ENCODE data around the gene C1orf232.

Gene C1orf232

DNA sequence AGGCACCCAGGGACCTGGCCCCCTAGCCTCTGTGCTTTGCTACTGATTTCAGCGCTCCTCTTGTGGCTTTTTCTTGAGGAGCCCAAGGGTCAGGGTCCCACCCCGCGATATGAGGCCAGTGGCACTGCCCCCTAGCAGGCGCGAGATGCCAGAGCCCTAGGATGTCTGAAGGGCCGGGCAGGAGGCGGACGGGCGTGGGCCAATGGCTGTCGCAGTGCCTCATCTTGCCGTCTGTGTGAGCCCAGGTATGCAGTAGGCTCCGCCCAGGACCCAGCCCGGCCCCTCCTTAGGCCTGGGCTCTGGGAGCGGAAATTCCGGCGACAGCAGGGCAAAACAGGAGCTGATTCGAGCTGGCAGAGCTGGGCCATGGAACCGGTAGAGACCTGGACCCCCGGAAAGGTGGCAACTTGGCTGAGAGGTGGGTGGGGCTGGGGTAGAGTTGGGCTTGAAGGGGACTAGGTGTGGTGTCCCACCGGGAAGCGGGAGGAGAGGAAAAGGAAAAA lies 8.5 kb upstream of the C1orf232 start, which contains the start of gene CNKSR1:
Gene CNKSR1, plus strand, starts transcription at position 310 of the 503 bp plus-strand sequence. Its CDS starts 57 bp downstream, at position 367.
- DNase-seq: no peak

DNA sequence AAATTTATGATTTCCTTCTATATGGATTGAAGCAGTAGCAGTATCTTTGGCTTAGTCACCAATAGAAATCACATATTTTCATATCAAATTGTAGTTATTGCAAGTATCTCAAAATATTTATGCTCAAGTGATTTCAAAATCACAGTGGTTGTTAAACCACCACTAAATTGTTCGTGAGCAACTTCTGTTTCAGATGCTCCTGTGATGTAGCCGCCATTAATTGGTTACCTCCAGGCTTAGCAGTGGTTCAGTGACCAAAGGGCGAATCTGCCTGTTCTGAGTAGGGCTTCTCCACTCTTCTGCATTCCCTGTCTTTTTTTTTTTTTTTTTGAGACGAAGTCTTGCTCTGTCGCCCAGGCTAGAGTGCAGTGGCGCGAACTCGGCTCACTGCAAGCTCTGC lies 6.6 kb upstream of the C1orf232 start:
- DNase-seq: no peak

DNA sequence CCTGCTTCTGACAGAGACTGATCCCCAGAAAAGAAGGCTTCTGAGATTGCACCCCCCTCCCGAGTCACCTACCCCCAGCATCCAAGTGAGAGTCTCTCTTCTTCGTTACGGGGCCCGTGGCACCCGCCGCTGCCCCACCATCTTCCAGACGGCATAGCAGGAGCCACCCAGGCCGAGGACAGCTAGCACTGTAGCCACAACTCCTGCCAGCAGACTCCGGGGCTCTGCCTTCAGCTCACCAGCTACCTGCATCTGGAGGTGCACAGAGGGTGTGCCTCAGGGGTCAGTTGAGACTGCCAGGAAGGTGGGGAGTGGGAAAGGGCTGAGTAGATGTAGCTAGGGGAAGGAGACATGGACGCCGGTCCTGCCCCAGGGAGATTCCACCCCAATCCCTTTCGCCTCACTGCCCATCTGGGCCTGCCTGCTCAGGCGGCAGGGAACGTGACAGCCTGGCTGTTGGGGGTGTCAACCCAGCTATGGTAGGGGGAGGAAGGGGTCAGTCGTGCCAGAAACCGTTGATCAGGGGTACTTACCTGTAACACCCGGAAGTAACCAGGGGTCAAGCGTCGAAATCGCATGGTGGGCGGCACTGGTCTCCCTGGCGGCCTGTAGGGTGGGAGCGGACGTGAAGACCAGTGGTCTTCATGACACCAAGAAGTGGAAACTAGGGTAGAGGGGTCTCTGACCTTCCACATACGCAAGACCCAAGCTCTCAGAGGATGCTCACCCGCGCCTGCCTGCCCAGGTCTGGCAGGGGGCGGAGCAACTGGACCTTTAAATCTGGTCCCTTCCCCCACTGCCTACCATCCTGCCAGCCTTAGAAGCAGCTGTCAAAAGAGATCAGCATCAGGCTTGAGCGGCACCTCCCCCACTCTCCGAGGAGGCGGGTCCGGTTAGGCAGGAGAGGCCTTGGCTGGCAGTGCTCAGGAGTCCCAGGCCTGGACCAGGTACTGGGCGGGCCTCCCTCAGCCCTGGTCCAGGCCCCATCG lies 2.6 kb upstream of the C1orf232 start, which contains the start of gene ZNF593OS:
Gene ZNF593OS, minus strand, starts transcription at position 749 of the 989 bp plus-strand sequence. Its CDS starts 171 bp downstream, at position 578.
- no peak for DNase-seq

DNA sequence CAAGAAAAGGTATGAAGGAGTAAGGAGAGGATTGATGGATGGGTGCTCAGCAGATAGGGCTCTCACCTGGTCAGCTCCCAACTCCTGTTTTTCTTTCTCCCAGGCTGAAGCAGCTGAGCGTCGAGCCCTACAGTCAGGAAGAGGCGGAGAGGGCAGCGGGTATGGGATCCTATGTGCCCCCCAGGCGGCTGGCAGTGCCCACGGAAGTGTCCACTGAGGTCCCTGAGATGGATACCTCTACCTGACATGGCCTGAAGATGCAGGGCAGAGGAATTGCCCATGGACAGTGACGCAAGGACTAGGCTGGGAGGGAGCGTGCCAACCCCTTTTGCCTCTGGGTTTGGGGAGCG lies 1.7 kb upstream of the C1orf232 start:
- no peak for DNase-seq

DNA sequence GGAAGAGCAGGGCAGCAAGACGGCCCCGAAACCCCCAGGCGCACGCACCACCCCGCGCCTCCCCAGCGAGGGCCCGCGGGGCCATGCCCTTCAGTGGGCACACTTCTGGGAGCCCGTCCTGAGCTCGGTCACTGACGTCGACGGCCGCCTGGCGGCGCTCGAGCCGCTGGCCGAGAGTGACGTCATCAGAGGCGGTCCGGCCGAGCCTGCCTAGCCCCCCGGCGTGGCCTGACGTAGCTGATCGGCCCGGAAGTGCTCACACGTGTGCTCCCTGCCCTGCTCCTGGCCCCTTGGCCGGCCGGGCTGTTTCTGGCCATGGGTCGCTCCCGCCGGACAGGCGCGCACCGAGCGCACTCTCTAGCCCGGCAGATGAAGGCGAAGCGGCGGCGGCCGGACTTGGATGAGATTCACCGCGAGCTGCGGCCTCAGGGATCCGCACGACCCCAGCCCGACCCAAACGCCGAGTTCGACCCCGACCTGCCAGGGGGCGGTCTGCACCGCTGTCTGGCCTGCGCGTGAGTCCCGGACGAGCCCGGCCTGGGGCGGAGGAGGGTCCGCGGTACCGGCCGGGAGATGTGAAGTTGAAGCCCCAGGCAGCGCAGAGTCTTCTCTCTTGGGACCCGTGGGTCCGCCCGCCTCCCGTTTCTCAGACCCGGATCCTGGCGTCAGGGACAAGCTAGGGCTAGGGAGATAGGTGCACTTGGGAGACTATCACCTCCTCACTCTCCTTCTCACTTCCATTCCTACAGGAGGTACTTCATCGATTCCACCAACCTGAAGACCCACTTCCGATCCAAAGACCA lies 1.1 kb upstream of the C1orf232 start, which contains the start of gene ZNF593:
Gene ZNF593, plus strand, starts transcription at position 240 of the 803 bp plus-strand sequence. Its CDS starts 76 bp downstream, at position 316.
- DNase-seq: peak; percentile 90

GRCh38 chr1:26169198-26169554 lies 413 bp upstream of the C1orf232 start:
- DNase-seq: no peak

GRCh38 chr1:26166719-26167281 lies 2.0 kb downstream of the C1orf232 start:
- DNase-seq: no peak

- DNase-seq: no peak
These were observed 3.6 kb downstream of the C1orf232 start for GRCh38 chr1:26164861-26165842.

DNA sequence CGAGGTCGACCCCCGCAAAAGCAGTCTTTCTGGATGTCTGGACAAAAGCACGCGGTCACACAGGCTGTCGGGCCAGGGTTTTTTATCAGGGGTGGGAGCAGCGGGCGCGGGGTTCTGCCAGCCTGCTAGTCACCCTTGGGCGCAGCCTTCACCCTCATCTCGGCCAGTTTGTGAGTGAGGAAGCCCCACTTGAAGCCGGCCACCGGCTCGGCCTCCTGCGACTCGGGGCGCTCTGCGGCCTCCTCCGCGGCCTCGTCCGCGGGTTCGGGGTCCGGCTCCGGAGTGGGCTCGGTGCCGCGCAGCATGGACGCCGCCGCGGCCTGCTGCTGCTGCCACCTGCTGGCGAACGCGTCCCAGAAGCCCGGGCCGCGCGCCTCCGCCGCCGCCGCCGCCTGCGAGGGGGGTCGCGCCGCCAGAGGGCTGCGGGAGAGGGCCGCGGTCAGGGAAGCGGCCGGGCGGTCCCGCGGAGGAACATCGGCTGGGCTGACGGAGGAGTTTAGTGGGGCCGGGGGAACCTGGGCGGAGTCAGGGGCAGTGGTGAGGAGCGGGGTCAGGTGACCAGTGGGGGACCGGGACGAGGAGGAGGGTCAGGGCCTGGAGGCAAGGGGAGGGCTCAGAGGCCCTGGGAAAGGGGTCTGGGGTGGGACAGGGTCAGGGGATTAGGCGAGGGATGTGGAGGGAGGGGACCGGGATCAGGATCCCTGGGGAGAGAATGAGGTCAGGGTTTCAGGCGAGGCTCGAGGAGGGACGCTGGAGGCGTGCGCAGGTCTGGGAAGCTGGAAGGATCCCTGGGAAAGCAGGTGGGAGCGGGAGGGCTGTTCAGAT lies 4.5 kb downstream of the C1orf232 start:
- DNase-seq: peak; percentile 27

DNA sequence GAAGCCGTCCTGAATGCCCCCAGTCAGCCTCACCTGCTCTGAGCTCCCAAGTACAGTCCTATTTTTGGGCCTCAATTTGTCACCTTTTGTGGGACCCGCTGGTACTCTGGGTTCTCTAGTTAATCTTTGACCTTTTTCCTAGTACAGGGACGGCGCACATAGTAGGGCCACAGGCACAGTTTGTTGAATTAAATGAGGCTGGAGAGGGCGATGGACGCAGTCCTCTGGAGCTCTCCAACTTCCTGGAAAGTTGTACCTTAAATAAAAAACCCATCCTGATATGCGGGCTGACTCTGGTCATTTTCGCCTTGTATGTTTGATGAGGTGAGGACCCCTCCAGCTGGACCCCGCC lies 5.1 kb downstream of the C1orf232 start:
- no peak for DNase-seq

GRCh38 chr1:26162220-26162709 lies 6.5 kb downstream of the C1orf232 start:
- DNase-seq: no peak

GRCh38 chr1:26161415-26162219 lies 7.1 kb downstream of the C1orf232 start:
- peak; percentile 22 for DNase-seq

GRCh38 chr1:26160527-26161414 lies 8.0 kb downstream of the C1orf232 start:
- DNase-seq: no peak

DNA sequence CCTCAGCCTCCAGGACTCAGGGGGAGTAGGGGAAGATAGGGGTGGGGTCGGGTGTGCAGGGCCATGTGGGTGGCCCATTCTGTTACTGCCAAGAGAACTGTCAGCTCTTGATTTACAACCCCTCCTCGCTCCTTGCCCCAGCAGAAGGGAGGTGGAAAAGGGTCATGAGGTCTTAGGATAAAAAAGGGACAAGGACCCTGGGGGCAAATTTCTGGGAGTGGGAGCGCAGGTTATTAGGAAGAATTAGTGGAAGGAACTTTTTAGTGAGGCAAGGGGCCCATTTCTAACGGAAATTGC lies 9.1 kb downstream of the C1orf232 start:
- no peak for DNase-seq

- DNase-seq: no peak
These were observed 9.6 kb downstream of the C1orf232 start, which contains the start of gene FAM110D for GRCh38 chr1:26158908-26159742. FAM110D (plus strand) TSS chr1:26159079; CDS start chr1:26161292, 2,213 bp downstream.

GRCh38 chr1:26158271-26158907 lies 10.4 kb downstream of the C1orf232 start:
- no peak for DNase-seq

All from CD4-positive, alpha-beta T cell treated with Interferon gamma for 1 hour (primary cell).